DND-41 (cell line): ENCODE measurements around the gene MCU.

Experiments used
- ATAC-seq: fragments of 200-7000 bp; cut with Tn5 transposase; 3 replicates; pipeline ENCODE4 v1.9.1; 2021; ENCODE audit warnings: low read depth; ENCODE audit not compliant: insufficient read depth
- DNase-seq: peaks from one replicate; pipeline ENCODE4 v3.0.0-alpha.2; 2020
- H2AFZ ChIP-seq: 2 replicates; pipeline ENCODE4 v1.6.0; 2012; ENCODE audit warnings: low read depth, low read length
- H3K27ac ChIP-seq: 2 replicates; pipeline ENCODE4 v1.5.1; 2012; ENCODE audit warnings: low read length, inconsistent platforms
- H3K27me3 ChIP-seq: fragments of 200-600 bp; sonication (generic); 2 replicates; pipeline ENCODE4 v1.6.0; 2012; ENCODE audit warnings: low read length, mild to moderate bottlenecking, inconsistent platforms; ENCODE audit not compliant: insufficient read depth, poor library complexity
- H3K36me3 ChIP-seq: 2 replicates; pipeline ENCODE4 v1.5.1; 2012; ENCODE audit warnings: low read length, inconsistent platforms; ENCODE audit not compliant: insufficient read depth
- H3K4me1 ChIP-seq: 2 replicates; pipeline ENCODE4 v1.5.1; 2012; ENCODE audit warnings: mild to moderate bottlenecking, low read length; ENCODE audit not compliant: insufficient read depth
- H3K4me2 ChIP-seq: 2 replicates; pipeline ENCODE4 v1.6.0; 2012; ENCODE audit warnings: mild to moderate bottlenecking, moderate library complexity, low read length, inconsistent platforms; ENCODE audit not compliant: insufficient read depth
- H3K4me3 ChIP-seq, 2 experiments: fragments of 200-600 bp in 1 of 2; shearing (Covaris generic) in 1 of 2; 2 replicates each; pipeline ENCODE4 v1.5.1; 2012 to 2016; ENCODE audit warnings: inconsistent platforms in 2 of 2, low read length in 2 of 2, mild to moderate bottlenecking in 2 of 2, low read depth in 1 of 2, moderate library complexity in 1 of 2
- H3K79me2 ChIP-seq: 2 replicates; pipeline ENCODE4 v1.6.0; 2012; ENCODE audit warnings: low read length, inconsistent platforms; ENCODE audit not compliant: insufficient read depth
- H3K9ac ChIP-seq: 2 replicates; pipeline ENCODE4 v1.6.0; 2012; ENCODE audit warnings: low read depth, mild to moderate bottlenecking, inconsistent platforms, low read length, moderate library complexity
- H3K9me3 ChIP-seq: 2 replicates; pipeline ENCODE4 v1.5.1; 2012; ENCODE audit warnings: low read length, moderate library complexity, mild to moderate bottlenecking, inconsistent platforms; ENCODE audit not compliant: insufficient read depth, severe bottlenecking
- H4K20me1 ChIP-seq: 2 replicates; pipeline ENCODE4 v1.6.0; 2012; ENCODE audit warnings: low read length; ENCODE audit not compliant: insufficient read depth
- EZH2 ChIP-seq: IDR thresholded peaks from 3 replicates; pipeline ENCODE4 v1.6.1; 2012; ENCODE audit warnings: borderline replicate concordance, low read depth, mild to moderate bottlenecking, moderate library complexity, low read length, inconsistent platforms; ENCODE audit not compliant: severe bottlenecking
- TF ChIP-seq, protein P1 (sequence below): IDR thresholded peaks from 2 replicates; pipeline ENCODE4 v1.5.1; 2012; ENCODE audit warnings: borderline replicate concordance, low read length, moderate library complexity, mild to moderate bottlenecking; ENCODE audit not compliant: poor library complexity, severe bottlenecking; ENCODE audit errors: extremely low read depth

The MCU gene

DNA sequence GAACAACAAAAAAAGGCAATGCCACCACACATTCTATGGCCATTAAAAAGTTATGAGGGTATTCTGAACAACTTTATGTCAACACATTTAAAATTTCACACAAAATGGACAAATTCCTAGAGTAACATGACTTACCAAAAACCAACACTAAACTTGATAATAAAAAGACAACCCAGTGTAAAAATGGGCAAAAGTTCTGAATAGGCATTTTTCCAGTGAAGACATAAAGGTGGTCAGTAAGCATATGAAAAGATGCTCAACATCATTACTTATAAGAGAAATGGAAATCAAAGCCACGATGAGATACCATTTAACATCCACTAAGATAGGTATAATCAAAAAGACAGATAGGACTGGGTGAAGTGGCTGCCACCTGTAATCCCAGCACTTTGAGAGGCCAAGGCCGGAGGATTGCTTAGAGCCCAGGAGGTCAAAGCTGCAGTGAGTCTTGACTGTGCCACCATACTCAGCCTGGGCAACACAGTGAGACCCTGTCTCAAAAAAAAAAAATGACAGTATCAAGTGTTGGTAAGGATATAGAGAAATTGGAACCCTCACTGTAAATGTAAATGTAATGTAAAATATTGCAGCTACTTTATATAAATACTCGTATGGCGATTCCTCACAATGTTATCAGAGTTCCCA is 130.5 kb downstream of the MCU start:
- Histone ChIP-seq H4K20me1 (no peaks in the 10 kb centered on the region; the same call in 1 of the 2 replicates), H3K9ac (no peak overlapping the region), H3K27me3 (no peaks in the 10 kb centered on the region), H3K4me2 (no peak overlapping the region), H3K4me1 (no peaks in the 10 kb centered on the region), H3K79me2 (peaks cover 2% of the 10 kb centered on the region; the same call in 1 of the 2 replicates), H3K4me3 (no peak overlapping the region), H3K9me3 (no peaks in the 10 kb centered on the region), H3K27ac (no peak overlapping the region), H2AFZ (no peak overlapping the region), H3K36me3 (no peaks in the 10 kb centered on the region)
- DNase-seq (no peak), ATAC-seq (no peak)
- TF ChIP-seq, protein P1, sequence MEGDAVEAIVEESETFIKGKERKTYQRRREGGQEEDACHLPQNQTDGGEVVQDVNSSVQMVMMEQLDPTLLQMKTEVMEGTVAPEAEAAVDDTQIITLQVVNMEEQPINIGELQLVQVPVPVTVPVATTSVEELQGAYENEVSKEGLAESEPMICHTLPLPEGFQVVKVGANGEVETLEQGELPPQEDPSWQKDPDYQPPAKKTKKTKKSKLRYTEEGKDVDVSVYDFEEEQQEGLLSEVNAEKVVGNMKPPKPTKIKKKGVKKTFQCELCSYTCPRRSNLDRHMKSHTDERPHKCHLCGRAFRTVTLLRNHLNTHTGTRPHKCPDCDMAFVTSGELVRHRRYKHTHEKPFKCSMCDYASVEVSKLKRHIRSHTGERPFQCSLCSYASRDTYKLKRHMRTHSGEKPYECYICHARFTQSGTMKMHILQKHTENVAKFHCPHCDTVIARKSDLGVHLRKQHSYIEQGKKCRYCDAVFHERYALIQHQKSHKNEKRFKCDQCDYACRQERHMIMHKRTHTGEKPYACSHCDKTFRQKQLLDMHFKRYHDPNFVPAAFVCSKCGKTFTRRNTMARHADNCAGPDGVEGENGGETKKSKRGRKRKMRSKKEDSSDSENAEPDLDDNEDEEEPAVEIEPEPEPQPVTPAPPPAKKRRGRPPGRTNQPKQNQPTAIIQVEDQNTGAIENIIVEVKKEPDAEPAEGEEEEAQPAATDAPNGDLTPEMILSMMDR: no peak
- no peak for TF ChIP-seq EZH2

DNA sequence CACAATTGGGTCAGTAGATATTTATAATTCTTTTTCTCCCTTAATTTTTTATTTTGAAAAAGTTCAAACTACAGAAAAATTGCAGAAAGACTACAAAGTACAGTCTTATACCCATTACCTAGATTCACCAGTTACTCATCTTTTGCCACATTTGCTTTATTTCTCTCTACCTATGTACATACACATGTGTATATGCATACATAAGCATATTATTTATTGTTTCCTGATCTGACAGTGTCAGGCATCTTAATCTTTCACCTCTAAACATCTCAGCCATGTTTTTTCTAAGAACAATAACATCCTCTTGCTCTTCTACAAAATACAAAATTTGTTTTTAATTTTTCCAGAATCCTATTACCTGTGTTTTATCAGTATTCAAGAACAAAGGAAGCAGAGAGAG is 133.2 kb downstream of the MCU start:
- DNase-seq (no peak), ATAC-seq (no peak)
- Histone ChIP-seq H3K36me3 (no peaks in the 10 kb centered on the region), H3K27ac (no peak overlapping the region), H3K4me1 (no peaks in the 10 kb centered on the region), H3K9ac (no peak overlapping the region), H3K4me2 (no peak overlapping the region), H3K4me3 (no peak overlapping the region), H4K20me1 (no peaks in the 10 kb centered on the region), H3K9me3 (no peaks in the 10 kb centered on the region), H2AFZ (no peak overlapping the region), H3K79me2 (no peaks in the 10 kb centered on the region), H3K27me3 (no peaks in the 10 kb centered on the region)
- no peak for TF ChIP-seq EZH2
- TF ChIP-seq, protein P1: no peak

DNA sequence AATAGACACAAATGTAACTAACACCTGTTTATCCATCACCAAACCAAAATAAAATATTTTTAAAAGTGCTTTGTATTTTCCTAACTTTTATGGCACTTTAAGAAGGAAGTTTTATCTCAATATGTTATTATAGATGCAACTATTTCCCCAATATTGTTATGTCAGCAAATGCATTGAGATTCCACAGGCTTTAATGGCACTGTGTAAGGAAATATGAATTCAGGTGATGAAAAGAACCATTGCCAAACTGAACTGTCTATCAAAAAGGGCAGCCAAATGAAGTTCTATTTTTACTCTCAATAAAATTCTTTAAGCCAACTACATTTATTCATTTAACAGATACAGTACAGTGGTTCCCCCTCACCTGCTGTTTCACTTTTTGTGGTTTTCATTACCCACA is 134.4 kb downstream of the MCU start:
- TF ChIP-seq EZH2: no peak
- TF ChIP-seq, protein P1: no peak
- H3K27ac ChIP-seq: no peak overlapping the region
- H3K36me3 ChIP-seq: no peaks in the 10 kb centered on the region
- DNase-seq (no peak), ATAC-seq (no peak)
- H3K4me3 ChIP-seq: no peak overlapping the region
- no peak overlapping the region for H2AFZ ChIP-seq
- H3K79me2 ChIP-seq: no peaks in the 10 kb centered on the region
- H3K9ac ChIP-seq: no peak overlapping the region
- no peaks in the 10 kb centered on the region for H3K4me1 ChIP-seq
- H3K4me2 ChIP-seq: no peak overlapping the region
- H3K27me3 ChIP-seq: no peaks in the 10 kb centered on the region
- no peaks in the 10 kb centered on the region for H3K9me3 ChIP-seq
- H4K20me1 ChIP-seq: no peaks in the 10 kb centered on the region
